GM15510 (cell line): ENCODE data around the gene CFAP221.

Experiments used
- POLR2A ChIP-seq: IDR thresholded peaks from 3 replicates; pipeline ENCODE4 v1.6.1; 2011; ENCODE audit warnings: borderline replicate concordance; ENCODE audit not compliant: insufficient read length; ENCODE audit errors: extremely low read depth

The CFAP221 gene

GRCh38 chr2:119550346-119550745 lies 6.1 kb downstream of the CFAP221 start:
- TF ChIP-seq POLR2A = no peak

GRCh38 chr2:119550856-119551255 lies 6.6 kb downstream of the CFAP221 start:
- TF ChIP-seq POLR2A = no peak

DNA sequence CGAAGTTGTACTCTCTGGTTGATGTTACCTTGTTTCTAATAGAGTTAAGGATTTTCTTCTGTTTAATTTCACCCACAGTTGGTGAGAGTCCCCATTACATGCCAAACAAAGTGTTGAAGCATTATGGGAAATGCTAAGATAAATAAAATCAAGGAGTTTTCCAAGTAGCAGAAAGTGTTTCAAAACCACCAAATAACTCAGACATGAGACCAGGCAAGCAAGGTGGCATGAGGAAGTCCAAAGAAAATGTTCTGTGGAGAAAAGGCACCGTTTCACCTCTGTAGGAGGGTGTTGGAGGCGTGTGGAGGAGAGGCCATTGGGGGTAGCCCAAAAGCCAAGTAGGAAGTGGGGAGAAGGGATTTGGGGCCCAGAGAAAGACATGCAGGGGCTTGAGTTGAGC lies 8.7 kb downstream of the CFAP221 start:
- TF ChIP-seq POLR2A = no peak

GRCh38 chr2:119553687-119554344 lies 9.6 kb downstream of the CFAP221 start:
- TF ChIP-seq POLR2A = no peak

- no peak for TF ChIP-seq POLR2A
These were observed 21.2 kb downstream of the CFAP221 start for GRCh38 chr2:119565481-119565880.

DNA sequence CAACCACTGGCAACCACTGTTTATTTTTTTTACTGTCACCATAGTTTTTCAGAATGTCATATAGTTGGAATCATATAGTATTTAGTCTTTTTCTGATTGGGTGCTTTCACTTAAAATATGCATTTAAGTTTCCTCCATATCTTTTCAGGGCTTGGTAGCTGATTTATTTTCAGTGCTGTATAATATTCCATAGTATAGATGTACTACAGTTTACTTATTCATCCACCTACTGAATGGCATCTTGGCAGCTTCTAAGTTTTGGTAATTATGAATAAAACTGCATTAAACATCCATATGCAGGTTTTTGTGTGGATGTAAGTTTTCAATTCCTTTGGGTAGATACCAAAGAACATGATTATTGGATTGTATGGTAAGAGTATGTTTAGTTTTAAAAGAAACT lies 23.0 kb downstream of the CFAP221 start:
- TF ChIP-seq POLR2A = no peak

DNA sequence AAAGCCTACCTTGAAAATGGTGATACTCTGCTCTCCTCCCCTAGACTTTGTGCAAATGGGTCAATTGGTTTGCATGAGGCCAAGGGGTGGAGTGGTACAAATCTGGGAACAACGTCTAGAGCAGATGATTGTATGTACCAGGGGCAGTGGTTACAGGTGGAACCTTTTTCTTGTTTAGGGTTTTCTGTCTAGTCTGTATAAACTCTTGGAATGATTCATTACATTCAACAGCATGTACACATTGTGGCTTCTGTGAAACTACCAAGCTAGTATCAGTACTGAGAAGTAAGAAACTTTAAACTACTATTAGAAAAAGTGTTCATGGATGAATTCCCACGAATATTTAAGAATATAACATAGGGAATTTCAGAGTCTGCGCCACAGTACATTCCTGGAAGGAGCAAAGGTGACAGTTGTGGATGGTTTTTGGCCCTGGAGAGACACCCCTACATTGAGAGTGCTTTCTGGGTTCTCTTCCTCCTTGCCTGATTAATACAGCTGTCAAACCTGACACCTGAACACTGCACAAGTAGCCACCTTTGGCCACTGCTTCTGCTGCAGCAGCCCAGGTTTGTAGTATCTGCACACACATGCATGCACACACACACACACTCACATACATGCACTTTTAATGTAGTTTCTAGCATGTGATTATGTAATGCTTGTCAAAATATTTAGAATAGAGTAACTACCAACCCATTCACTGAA lies 30.0 kb downstream of the CFAP221 start:
- no peak for TF ChIP-seq POLR2A

GRCh38 chr2:119574864-119575263 lies 30.6 kb downstream of the CFAP221 start:
- no peak for TF ChIP-seq POLR2A

GRCh38 chr2:119575439-119575838 lies 31.2 kb downstream of the CFAP221 start:
- TF ChIP-seq POLR2A = no peak

- no peak for TF ChIP-seq POLR2A
These were observed 35.4 kb downstream of the CFAP221 start for GRCh38 chr2:119579424-119580295.

- no peak for TF ChIP-seq POLR2A
These were observed 36.4 kb downstream of the CFAP221 start for GRCh38 chr2:119580550-119581072.

GRCh38 chr2:119583291-119583690 lies 39.0 kb downstream of the CFAP221 start:
- no peak for TF ChIP-seq POLR2A

- no peak for TF ChIP-seq POLR2A
These were observed 40.2 kb downstream of the CFAP221 start for GRCh38 chr2:119584469-119584868.

GRCh38 chr2:119586085-119586484 lies 41.8 kb downstream of the CFAP221 start:
- TF ChIP-seq POLR2A = no peak

- no peak for TF ChIP-seq POLR2A
These were observed 46.6 kb downstream of the CFAP221 start for GRCh38 chr2:119590873-119591272.
